ENCODE data around the gene LY86.
"Not testable (repeated sequence)": the region's sequence is repeated elsewhere in the genome, so short reads cannot be mapped to it uniquely, and the experiment has no call there.

LY86 gene

DNA sequence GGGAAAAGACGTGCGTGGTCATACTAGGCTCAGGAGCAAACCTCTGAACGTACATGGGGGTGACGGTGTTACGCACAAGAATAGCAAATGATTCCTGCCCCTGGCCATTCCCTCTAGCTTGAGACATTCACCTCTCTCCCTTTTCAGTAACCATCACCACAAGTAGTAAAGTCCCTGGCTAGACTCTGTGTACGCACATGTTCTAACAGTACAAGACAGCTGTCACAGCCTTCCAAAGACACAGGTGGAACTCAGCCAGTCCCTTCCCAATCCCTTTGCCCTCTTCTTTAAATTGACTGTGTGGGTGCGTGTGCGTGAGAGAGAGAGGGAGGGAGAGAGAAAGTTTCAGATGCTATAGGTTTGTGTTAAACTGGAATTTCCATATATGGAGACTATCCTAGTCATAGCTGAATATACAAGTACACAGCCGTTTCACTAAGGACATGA is 67.3 kb downstream of the LY86 start:
- no peak for DNase-seq

DNA sequence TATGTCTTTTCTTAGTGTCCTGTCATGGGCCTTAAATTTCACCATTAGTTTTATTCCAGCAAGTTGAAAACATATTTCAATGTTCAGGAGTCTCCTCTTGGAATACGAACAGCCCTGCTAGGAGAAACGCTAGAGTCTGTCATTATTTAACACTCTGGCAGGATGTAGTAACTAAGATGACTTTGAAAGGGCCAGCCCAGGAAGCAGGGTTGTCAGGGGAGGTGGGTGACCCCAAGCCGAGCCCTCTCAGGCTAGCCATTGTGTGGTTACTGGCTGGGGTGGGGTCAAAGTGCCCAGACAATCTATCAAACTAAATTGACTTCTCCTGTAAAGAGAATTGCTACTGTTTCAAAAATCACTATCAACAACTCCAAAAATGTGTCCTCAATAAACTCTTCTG is 67.8 kb downstream of the LY86 start:
- no peak for DNase-seq

DNA sequence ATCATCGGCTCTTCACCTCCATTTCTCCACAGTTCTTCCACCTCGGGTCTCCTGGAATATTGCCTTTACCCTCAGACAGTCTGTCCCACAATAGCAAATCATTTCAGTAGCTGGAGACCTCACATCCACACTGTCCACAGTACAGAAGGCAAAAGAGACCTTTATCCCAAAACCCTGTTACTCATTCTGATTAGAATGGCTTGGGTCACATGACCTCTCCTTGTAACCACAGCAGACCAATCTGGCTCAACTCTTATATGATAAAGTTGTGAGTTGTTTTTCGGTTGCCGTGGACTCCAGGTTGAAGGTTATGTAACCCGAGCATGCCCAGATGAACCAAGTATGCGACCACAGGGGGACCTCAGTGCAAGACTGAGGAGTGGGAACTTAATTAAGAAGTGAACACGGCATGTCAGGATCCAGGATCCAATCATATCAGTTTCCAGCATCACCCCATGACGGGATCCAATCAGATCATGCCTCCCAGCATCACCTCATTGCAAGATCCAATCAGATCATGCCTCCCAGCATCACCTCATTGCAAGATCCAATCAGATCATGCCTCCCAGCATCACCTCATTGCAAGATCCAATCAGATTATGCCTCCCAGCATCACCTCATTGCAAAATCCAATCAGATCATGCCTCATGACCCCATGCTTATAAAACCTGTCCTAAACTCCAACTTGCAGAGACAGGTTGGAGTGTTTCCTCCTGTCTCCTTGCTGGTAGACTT is 68.7 kb downstream of the LY86 start:
- DNase-seq: no peak

DNA sequence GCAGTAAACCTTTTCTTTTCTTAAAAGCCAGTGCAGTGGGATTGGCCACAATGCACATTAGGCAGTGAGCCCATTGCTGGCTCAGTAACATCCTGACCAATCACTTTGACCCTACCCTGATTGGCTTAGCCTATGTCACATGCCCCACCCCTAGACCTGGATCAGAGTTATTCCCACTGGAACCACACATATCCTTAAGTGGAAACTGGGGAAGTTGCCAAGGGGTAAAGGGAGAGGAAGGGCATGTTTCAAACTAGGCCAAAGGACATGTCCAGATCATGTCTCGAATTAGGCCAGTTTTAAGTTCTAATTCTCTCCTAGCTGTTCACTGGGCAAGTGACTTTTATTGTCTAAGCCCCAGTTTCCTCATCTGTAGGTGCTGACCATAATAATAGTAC is 69.3 kb downstream of the LY86 start:
- DNase-seq: no peak

DNA sequence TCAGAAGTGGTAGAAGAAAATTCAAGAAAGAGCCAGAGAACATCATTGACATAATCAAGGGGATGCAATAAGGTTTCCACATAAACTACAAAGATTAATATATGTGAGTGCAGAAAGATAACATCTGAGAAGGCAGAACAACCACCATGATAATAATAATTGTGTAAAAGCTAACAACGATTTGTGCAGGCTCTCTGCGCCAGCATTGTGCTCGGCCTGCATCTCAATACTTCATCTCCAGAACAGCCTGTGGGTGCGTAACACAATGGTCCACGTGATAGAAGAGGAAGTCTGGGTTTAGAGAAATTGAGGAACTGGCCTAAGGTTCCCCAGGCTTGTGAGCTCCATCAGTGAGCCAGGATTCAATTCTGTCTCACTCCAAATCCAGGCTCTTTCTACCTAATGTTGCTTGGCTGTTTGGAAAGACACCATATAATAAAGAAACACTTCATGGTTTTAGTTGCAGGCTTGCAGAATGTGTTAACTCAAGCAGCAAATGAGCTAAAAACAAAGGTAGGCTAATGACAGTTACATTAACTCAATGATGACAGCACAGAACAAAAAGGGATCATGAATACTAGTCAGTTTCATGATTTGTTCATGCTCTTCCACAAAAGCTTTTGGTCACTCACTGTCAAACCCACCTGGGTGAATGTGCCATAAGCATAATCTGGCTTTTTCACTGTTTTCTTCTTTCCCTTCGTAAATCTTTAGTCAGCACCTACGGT is 71.2 kb downstream of the LY86 start:
- no peak for DNase-seq

DNA sequence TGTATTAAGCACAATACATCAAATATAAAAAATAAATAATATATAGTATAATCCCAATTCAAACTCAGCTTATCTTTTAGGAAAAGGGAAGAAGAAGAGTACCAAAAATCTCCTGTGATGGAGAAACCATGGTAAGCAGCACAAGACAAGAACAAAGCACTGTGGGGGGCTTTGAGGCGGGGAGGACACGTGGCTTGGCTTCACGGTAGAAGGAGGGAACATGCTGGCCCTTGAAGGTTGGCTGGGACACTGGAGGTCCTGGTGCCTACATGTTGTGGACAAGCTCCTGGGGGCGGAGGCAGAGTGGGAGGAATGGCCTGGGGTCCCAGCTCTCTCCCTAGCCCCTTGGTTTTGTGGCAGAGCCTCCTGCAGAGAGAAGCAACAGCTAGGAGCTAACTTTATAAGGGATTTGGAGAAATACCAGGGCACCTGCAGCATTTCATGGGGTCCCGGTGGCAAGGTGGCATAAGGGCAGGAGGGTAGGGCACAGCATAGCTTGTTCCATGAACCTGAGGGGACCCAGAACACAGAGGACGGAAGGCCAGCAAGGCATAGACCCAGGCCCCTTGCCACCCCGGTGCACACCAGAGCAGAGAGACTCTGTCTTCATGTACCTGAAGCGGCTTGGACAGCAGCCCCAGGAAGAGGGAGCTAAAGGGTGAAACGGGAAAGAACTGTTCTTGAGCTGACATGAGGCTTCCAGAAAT is 72.0 kb downstream of the LY86 start:
- no peak for DNase-seq

DNA sequence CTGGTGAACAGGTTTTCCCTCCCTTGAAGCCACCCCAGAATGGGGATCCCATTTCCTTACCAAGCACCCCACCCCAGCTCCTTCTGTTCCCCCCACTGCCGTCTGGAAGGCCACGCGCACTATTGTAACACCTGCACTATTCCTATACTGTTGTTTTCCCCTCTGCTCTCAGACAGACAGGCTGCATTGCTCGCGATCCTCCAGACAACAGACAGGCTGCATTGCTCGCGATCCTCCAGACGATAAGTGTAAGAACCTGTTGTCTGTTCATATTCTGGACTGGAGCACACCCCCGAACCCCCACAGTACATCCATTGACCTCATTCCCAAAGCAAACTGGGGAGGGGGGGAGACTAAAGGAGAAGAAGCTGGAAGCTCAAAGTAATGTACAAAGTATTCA is 72.7 kb downstream of the LY86 start:
- no peak for DNase-seq

DNA sequence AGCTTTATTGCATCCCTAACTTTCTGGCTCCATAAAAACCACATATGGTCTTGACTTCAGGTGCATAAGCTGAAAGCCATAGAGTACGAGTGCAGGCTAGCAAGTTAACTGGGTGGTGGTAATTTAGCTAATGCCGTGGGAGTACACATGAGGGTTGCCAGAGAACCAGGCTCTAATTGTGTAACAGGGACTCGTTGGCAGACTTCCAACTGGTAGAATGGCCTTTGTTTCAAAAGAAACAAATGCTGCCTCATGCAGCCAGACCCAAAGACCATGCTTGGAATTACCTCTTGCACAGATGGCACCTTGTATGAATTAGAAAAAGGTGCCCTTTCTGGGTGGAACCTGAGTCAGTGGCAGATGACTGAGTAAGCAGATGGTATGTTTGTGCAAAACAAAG is 73.2 kb downstream of the LY86 start:
- peak; percentile 35 for DNase-seq

DNA sequence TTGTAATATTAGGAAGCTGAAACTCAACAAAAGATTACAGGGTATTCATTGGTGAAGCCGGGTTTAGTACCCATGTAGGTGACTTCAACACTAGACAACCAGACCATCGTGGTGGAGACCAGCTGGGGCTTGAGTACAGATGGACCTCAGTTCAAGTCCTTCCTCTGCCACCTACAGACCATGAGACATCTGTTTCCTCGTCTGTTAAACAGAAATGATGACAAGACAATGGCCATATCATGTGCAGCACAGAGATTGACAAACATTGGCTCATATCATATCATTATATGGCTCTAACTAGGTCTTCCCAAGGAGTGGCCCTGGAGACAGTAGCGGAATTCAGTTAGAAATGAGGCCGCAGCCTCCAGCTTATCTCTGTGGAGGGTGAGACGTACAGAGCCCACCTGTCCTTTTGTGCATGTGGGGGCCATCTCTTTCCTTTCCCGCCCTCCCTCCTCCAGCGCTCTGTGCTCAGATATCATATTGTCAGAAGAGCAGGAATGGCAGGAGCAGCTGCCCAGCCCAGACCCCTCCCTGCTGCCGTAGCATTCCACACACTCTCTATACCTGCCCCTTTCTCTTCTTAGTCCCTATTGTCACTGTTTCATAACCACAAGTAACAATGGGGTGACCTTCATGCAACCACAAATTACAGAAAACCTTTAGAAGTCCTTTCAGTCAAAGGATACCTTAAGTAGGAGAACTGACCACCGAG is 75.1 kb downstream of the LY86 start:
- DNase-seq: no peak

DNA sequence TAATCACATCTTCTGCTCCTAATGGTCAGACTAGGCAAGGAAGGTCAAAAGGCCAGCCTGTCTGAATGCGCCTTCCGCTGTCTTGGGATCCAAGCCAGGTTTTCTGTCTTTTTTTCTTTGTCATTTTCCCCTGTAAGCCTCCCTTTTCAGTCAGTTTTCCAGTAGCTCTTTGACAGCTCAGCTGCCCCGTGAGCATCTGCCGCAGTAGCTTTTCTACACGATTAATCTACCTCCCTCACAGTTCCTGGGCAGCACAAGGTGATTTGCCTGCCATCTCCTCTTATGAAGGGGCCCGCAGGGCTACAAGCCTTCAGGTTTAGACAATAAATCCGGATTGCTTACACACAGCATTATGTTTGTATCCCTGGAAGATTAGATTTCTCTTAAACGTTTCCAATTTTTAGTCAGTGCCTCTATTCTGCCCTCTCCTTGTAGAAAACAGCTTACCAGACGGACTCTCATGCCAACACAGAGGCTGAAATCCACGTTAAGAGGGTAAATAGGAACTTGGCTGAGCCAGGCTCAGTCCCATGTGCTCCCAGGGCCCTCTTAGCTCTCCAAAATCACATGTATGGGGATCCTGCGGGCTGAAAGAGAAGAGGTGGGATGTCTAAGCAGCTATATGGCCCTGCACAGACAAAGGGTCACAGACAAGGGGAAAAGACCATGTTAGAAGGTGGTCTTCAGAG is 77.2 kb downstream of the LY86 start:
- no peak for DNase-seq

DNA sequence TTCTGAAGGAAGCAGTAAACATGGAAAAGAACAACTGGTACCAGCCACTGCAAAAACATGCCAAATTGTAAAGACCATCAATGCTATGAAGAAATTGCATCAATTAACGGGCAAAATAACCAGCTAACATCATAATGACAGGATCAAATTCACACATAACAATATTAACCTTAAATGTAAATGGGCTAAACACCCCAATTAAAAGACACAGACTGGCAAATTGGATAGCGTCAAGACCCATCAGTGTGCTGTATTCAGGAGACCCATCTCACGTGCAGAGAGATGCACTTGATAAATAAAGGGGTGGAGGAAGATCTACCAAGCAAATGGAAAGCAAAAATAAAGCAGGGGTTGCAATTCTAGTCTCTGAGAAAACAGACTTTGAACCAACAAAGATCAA is 81.6 kb downstream of the LY86 start:
- not testable (repeated sequence) for DNase-seq

DNA sequence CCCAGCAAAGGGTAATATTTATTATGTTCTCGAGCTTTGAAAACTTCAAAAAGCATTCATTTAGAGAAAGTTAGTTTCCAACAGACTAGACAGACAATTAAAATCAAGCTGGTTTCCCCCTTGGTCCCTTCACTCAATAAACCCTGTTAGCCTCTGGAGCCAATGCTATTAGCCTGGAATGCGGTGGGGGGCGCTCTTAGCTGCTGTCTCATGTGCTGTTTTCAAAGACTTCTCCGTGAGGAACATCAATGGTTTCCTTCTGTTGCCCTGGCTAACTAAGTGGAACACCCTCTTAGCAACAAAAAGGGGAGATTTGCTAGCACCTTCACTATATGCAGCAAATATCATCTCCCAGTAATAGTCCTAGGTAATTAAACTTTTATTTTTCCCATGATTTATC is 86.4 kb downstream of the LY86 start:
- DNase-seq: no peak

DNA sequence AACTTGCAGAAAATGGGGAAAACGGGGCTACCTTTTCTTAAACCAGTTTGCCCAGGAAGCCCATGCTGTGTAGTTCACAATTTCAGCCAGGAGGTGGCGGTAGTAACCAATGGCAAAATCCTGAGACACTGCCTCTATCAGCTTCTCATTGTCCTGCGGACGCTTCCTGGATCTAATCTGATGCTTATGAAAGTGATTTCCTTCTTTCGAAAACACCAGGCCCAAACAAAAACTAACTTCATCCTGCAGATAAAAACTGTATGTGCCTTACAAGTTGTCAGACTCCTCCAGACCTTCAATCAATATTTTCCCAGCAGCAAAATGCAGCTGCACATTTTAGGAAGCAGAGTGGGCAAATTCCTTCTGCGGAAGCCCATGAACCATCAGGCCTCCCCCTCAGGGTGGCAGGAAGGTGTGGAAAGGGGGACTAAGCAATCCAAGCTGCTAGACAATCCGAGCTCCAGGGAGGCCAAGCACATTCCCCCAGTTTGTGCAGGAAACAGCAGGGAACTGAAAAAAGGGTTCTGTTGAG is 88.5 kb downstream of the LY86 start:
- peak; percentile 76 for DNase-seq

DNA sequence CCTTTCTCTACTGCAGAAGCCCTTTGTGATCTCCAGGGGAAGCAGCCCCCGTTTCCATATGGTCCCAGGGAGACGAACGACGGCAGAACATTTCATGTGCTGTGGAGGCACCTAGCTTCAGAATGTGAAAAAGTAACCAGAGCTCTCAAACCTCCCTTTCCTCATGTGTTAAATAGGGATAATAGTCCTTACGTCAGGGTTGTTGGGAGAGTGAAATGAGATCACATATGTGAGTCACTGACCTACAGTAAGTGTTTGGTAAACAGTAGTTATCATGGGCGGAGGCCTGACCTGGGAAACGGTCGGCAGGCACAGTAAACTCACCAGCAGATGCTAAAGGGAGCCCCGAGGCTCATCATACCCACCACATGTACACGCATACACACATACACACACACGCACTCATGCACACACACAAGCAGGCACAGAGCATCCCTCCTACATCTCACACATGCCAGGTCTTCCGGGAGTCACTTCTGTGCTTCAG is 89.7 kb downstream of the LY86 start:
- DNase-seq: peak; percentile 43

DNA sequence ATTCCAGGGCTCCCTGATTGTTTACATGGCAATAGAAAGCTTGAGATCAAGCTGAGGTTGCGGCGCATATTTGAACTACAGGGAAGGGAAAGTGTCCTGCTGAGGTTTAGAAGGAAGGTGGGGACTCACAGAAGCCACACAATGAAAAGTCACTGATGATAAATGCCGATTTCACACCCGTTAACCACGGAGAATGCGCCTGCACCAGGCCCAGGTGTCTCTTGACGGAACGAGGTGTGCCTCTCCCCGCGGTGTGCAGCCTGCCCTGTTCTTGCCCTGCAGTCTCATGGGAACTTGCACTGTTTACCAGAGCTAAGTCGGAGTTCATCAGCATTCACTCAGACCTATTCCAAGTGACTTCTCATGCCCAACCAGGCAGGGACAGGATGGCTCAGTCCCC is 90.3 kb downstream of the LY86 start:
- no peak for DNase-seq

DNA sequence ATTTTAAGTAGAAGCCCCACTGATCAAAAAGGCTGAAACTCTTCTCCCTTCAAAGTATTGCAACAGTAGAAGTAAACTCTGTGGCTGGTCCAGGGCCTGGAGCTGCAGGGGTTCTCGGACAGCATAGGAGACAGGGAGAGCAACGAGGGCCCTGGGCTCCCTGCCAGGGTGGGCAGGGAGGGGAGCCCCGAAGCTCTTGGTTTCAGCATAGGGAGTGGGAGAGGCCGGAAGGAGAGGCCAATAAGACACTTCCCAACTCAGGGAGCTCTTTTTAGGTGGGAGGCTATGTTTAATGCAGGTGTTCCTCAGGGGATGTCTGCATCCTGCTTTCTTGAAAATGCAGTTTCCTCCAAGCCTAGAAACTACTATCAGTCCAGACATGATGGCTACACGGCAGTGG is 91.1 kb downstream of the LY86 start:
- DNase-seq: no peak

DNA sequence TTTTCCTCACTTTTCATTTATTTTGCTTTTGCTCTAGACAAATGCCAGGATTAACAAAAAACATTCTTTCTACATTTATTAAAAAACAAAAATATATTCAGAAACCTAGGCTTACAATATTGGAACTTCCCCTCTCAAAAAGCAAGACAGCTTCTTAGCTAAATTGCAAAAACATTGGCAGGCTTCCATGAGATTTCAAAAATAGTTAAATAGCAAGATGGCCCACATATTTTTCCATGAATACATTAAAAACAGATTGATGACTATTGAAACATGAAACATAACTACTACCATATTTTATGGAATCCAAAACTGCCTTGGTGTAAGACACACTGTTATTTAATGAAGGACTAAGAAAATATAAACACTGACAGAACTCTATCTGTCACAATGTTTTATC is 92.0 kb downstream of the LY86 start:
- peak; percentile 76 for DNase-seq

DNA sequence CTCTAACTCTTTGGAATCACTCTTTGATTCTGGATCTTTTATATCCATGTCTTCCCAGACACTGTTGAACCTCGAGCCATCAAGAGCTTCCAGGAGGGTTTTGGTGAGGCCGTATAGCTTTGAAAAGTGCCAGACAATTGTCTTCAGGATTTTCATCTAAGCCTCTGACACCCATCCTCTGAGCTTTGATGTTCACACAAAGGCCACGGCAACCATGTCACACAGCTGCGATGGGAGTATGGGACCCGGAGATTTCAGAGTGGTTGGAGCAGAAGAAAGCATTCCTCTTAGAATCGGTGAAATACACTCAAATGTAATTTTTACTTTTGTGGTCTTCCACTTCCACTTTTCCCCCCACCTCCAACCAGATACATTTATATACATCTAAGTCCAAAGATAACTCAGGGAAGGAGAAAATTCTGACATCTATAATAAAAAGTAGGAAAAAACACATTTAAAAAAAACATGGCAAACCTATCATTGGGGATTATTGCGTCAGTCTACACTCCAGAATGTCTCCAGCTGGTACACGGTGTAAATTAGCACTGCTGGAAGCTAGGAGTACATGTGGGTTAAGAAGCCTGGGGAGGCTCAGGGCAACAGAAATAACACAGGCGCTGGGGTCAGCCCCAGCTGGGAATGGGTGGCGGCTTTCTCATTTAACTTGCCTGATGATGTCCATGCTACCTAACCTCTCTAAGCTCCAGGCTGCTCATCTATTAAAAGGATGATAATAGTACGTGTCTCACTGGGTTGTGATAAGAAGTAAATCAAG is 92.7 kb downstream of the LY86 start:
- no peak for DNase-seq

DNA sequence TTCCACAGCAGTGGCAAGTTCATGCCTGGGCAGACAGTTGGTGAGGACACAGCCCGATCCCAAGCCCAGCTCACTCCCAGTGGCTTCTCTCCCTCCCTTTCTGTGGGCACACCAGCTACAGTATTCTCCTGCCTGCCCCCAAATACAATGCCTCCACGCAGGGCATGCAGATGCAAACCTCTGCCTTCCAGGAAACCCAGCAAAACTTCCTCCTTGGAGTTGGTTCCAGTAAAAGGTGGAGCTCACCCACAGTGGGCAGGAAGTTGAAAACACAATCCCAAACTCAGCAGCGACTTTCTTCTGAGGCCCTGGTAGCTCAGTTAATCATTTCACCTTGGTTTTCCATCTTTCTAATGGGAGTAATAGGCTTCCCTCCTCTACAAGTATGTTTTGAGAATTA is 93.7 kb downstream of the LY86 start:
- DNase-seq: no peak

DNA sequence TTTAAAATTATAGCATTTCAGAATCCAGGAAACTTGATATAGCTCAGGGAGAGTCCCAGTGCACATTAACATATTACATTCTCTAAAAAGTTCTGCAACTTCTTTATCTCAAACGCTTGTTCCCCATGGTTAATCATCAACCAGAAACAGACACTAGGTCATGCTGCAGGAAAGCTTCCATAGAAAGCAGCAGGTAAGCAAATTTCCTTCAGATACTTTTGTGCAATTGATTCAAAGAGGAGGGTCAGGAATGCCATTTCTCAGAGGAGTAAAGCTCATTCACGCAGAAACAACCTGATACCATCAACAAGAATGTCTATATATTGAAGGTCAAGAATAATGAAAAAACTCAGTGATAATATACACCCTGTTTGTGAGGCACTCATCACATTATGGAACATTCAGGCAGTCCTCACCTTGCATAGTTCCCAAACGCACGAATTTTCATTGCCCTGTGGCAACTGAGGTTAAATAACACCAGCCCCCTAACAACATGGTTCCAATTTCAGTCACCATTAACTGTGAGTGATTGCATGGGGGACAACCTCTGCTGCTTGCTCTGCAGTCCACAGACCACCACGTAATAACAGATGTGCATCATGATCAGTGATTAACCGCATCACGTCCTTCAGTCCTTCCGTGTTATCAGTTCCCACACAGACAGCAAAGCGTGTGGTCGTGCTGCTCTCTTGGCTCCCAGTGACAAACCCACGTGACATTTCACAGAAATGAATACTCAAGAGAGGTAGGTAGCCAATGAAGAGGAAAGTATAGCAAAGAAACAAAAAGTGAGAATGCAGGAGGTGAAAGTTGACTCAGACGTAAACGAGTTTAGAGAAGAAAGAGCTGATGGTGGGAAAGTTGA is 95.7 kb downstream of the LY86 start:
- no peak for DNase-seq

Data from fibroblast of skin of right quadriceps (primary cell).